Astrocyte (in vitro differentiated cells and primary cell): ENCODE measurements around the gene GLB1L.

Source experiments
- CTCF ChIP-seq: IDR thresholded peaks from 2 replicates; pipeline ENCODE4 v1.5.1; 2011; ENCODE audit warnings: low read depth, mild to moderate bottlenecking, inconsistent platforms, low read length, moderate library complexity; ENCODE audit not compliant: insufficient read depth
- EZH2 ChIP-seq: IDR thresholded peaks from 2 replicates; pipeline ENCODE4 v1.6.1; 2012; ENCODE audit warnings: mild to moderate bottlenecking, low read length, inconsistent platforms; ENCODE audit not compliant: insufficient read depth

- TF ChIP-seq CTCF (no peak), EZH2 (no peak)
Observed at GRCh38 chr2:219207134-219207883, 37.9 kb downstream of the GLB1L start.
